ENCODE measurements around the gene TAAR6. TPM values are rescaled to one million over a fixed set of nuclear protein-coding genes. Genes with fewer than 3 reads are reported as not detected.
"Not testable (repeated sequence)": the region's sequence is repeated elsewhere in the genome, so short reads cannot be mapped to it uniquely, and the experiment has no call there.

TAAR6 gene
- polyA plus RNA-seq, 1 of the 3 experiments (the other 2 are of a cell fraction) = not detected

DNA sequence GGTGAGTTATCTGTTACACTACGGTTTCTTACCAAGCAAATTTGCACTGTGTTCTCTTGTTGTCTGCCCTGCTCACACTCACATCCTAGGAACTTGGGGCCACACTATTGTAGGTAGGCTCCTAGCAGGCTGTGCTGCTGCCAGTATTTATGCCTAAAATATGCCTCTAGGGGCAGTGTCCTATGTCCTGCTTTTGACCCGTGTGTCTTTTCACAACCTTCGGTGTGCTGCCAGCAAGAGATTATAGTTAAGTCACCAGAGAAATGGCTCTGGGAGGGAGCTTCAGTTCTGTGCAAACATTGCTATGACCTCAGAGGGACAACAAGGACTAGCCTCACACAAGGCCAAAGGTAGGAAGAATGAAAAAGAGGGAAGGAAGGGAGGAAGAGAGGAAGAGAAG is 28.4 kb downstream of the TAAR6 start:
- ChIA-PET POLR2A (no interaction called here), CTCF (interaction anchor here (1.0 kb wide), 1 partner anchor 24 kb away, joined by 3 read pairs; no protein-coding TSS in a partner anchor)

GRCh38 chr6:132600900-132601299 is 30.8 kb downstream of the TAAR6 start:
- POLR2A ChIA-PET; H3K4me1 ChIP-seq (ENCODE audit: control insufficient read depth in 1 of 2, insufficient read depth in 2 of 2, low read depth in 1 of 2, low read length in 1 of 2); DNase-seq; H3K9me2 ChIP-seq; H3K36me3 ChIP-seq (replicated peaks in 1 of 2; ENCODE audit: control insufficient read depth in 1 of 2, insufficient read depth in 2 of 2, low read length in 1 of 2); H3K27me3 ChIP-seq (ENCODE audit: insufficient read depth); H3K4me2 ChIP-seq; H3K27ac ChIP-seq (ENCODE audit: low read depth in 2 of 2, low read length in 1 of 2); H3F3A ChIP-seq (replicated peaks; ENCODE audit: insufficient read depth); H4K20me1 ChIP-seq (ENCODE audit: insufficient read depth); H3K9me3 ChIP-seq; H2AFZ ChIP-seq (ENCODE audit: low read depth); H3K79me2 ChIP-seq (ENCODE audit: insufficient read depth); H3K9ac ChIP-seq; H3K4me3 ChIP-seq (ENCODE audit: low read depth in 2 of 2, low read length in 1 of 2): not testable (repeated sequence)
- CTCF ChIA-PET = interaction anchor here (0.6 kb wide), 1 partner anchor 48 kb away, joined by 3 read pairs; no protein-coding TSS in a partner anchor

More for the DNA sequence above, 28.4 kb downstream of the TAAR6 start:
- no peaks in the 10 kb centered on the region for H4K20me1 ChIP-seq (ENCODE audit: insufficient read depth)
- no peaks in the 10 kb centered on the region for H3K9me2 ChIP-seq
- TF ChIP-seq, protein P1, sequence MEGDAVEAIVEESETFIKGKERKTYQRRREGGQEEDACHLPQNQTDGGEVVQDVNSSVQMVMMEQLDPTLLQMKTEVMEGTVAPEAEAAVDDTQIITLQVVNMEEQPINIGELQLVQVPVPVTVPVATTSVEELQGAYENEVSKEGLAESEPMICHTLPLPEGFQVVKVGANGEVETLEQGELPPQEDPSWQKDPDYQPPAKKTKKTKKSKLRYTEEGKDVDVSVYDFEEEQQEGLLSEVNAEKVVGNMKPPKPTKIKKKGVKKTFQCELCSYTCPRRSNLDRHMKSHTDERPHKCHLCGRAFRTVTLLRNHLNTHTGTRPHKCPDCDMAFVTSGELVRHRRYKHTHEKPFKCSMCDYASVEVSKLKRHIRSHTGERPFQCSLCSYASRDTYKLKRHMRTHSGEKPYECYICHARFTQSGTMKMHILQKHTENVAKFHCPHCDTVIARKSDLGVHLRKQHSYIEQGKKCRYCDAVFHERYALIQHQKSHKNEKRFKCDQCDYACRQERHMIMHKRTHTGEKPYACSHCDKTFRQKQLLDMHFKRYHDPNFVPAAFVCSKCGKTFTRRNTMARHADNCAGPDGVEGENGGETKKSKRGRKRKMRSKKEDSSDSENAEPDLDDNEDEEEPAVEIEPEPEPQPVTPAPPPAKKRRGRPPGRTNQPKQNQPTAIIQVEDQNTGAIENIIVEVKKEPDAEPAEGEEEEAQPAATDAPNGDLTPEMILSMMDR (IDR thresholded peaks at IDR 0.05) = peak; percentile 40; the same call in 1 of the 2 replicates
- TF ChIP-seq RXRA (IDR thresholded peaks at IDR 0.05; ENCODE audit: borderline replicate concordance, low read depth) = no peak
- no peak overlapping the region for H3K4me3 ChIP-seq (ENCODE audit: low read depth in 2 of 2, low read length in 1 of 2)
- H3K4me1 ChIP-seq (ENCODE audit: control insufficient read depth in 1 of 2, insufficient read depth in 2 of 2, low read depth in 1 of 2, low read length in 1 of 2) = no peaks in the 10 kb centered on the region
- H3K9ac ChIP-seq = no peak overlapping the region
- no peaks in the 10 kb centered on the region for H3K36me3 ChIP-seq (replicated peaks in 1 of 2; ENCODE audit: control insufficient read depth in 1 of 2, insufficient read depth in 2 of 2, low read length in 1 of 2)
- 1% methylated on average over 3 of the region's 3 CpGs for WGBS (ENCODE audit: low lambda C conversion rate)
- H3F3A ChIP-seq (replicated peaks; ENCODE audit: insufficient read depth) = no peaks in the 10 kb centered on the region
- no peak overlapping the region for H2AFZ ChIP-seq (ENCODE audit: low read depth)
- H3K79me2 ChIP-seq (ENCODE audit: insufficient read depth) = no peaks in the 10 kb centered on the region
- DNase-seq = peak; percentile 3
- no peak overlapping the region for H3K27ac ChIP-seq (ENCODE audit: low read depth in 2 of 2, low read length in 1 of 2)
- H3K4me2 ChIP-seq = no peak overlapping the region
- no peaks in the 10 kb centered on the region; the same call in 1 of the 2 replicates for H3K27me3 ChIP-seq (ENCODE audit: insufficient read depth)
- no peaks in the 10 kb centered on the region for H3K9me3 ChIP-seq

GRCh38 chr6:132604635-132605152 is 34.6 kb downstream of the TAAR6 start:
- CTCF ChIA-PET = interaction anchor here (1.7 kb wide), 1 partner anchor 325 kb away, joined by 3 read pairs; no protein-coding TSS in a partner anchor
- POLR2A ChIA-PET = no interaction called here
- no peaks in the 10 kb centered on the region for H3K36me3 ChIP-seq (replicated peaks in 1 of 2; ENCODE audit: control insufficient read depth in 1 of 2, insufficient read depth in 2 of 2, low read length in 1 of 2)
- H3K9me2 ChIP-seq = no peaks in the 10 kb centered on the region
- 15% methylated on average over 8 of the region's 8 CpGs for WGBS (ENCODE audit: low lambda C conversion rate)
- H3K4me2 ChIP-seq = no peak overlapping the region
- no peaks in the 10 kb centered on the region for H4K20me1 ChIP-seq (ENCODE audit: insufficient read depth)
- no peak overlapping the region for H2AFZ ChIP-seq (ENCODE audit: low read depth)
- no peaks in the 10 kb centered on the region for H3K79me2 ChIP-seq (ENCODE audit: insufficient read depth)
- no peaks in the 10 kb centered on the region for H3F3A ChIP-seq (replicated peaks; ENCODE audit: insufficient read depth)
- H3K4me1 ChIP-seq (ENCODE audit: control insufficient read depth in 1 of 2, insufficient read depth in 2 of 2, low read depth in 1 of 2, low read length in 1 of 2) = no peaks in the 10 kb centered on the region
- no peaks in the 10 kb centered on the region; the same call in 1 of the 2 replicates for H3K27me3 ChIP-seq (ENCODE audit: insufficient read depth)
- no peak overlapping the region for H3K9ac ChIP-seq
- no peak overlapping the region for H3K4me3 ChIP-seq (ENCODE audit: low read depth in 2 of 2, low read length in 1 of 2)
- H3K27ac ChIP-seq (ENCODE audit: low read depth in 2 of 2, low read length in 1 of 2) = no peak overlapping the region
- H3K9me3 ChIP-seq = no peaks in the 10 kb centered on the region
- no peak for DNase-seq
- TF ChIP-seq CHD2 (IDR thresholded peaks at IDR 0.05; ENCODE audit: low read length, partially characterized antibody) (no peak), REST (IDR thresholded peaks at IDR 0.05; ENCODE audit: low read depth, low read length) (no peak), MXI1 (IDR thresholded peaks at IDR 0.05; ENCODE audit: low read depth, low read length) (no peak), TAF1 (IDR thresholded peaks at IDR 0.05; ENCODE audit: borderline replicate concordance, low read depth, low read length) (no peak), SIN3A (IDR thresholded peaks at IDR 0.05; ENCODE audit: borderline replicate concordance, low read depth, low read length) (no peak), USF1 (IDR thresholded peaks at IDR 0.05; ENCODE audit: borderline replicate concordance, low read depth) (no peak), MEF2A (IDR thresholded peaks at IDR 0.05; ENCODE audit: borderline replicate concordance, low read depth) (no peak), GABPA (IDR thresholded peaks at IDR 0.05; ENCODE audit: low read depth) (no peak)
- TF ChIP-seq, protein P2, sequence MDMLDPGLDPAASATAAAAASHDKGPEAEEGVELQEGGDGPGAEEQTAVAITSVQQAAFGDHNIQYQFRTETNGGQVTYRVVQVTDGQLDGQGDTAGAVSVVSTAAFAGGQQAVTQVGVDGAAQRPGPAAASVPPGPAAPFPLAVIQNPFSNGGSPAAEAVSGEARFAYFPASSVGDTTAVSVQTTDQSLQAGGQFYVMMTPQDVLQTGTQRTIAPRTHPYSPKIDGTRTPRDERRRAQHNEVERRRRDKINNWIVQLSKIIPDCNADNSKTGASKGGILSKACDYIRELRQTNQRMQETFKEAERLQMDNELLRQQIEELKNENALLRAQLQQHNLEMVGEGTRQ (IDR thresholded peaks at IDR 0.05; ENCODE audit: borderline replicate concordance, low read depth, low read length) = no peak

All from SK-N-SH (cell line).